Ishikawa (cell line): Measurements from ENCODE around the gene SEMA4A.

Experiments
- CEBPB ChIP-seq: IDR thresholded peaks from 2 replicates; pipeline ENCODE4 v1.6.1; 2012
- CREB1 ChIP-seq: IDR thresholded peaks from 2 replicates; pipeline ENCODE4 v1.6.1; 2012; ENCODE audit warnings: low read depth
- EGR1 ChIP-seq: IDR thresholded peaks from 2 replicates; pipeline ENCODE4 v1.6.1; 2012
- EP300 ChIP-seq: IDR thresholded peaks from 2 replicates; pipeline ENCODE4 v1.6.1; 2012; ENCODE audit warnings: borderline replicate concordance
- FOXM1 ChIP-seq: IDR thresholded peaks from 2 replicates; pipeline ENCODE4 v1.6.1; 2012; ENCODE audit warnings: low read depth, borderline replicate concordance
- NFIC ChIP-seq: IDR thresholded peaks from 2 replicates; pipeline ENCODE4 v1.6.1; 2012
- RAD21 ChIP-seq: IDR thresholded peaks from 2 replicates; pipeline ENCODE4 v1.6.1; 2012; ENCODE audit warnings: low read depth
- REST ChIP-seq: IDR thresholded peaks from 2 replicates; pipeline ENCODE4 v1.6.1; 2012; ENCODE audit warnings: low read depth, mild to moderate bottlenecking
- TAF1 ChIP-seq: IDR thresholded peaks from 2 replicates; pipeline ENCODE4 v1.6.1; 2012; ENCODE audit warnings: low read depth, mild to moderate bottlenecking
- TCF12 ChIP-seq: IDR thresholded peaks from 2 replicates; pipeline ENCODE4 v1.6.1; 2012; ENCODE audit warnings: low read depth
- TEAD4 ChIP-seq: IDR thresholded peaks from 2 replicates; pipeline ENCODE4 v1.6.1; 2012
- USF1 ChIP-seq: IDR thresholded peaks from 2 replicates; pipeline ENCODE4 v1.6.1; 2012
- YY1 ChIP-seq: IDR thresholded peaks from 2 replicates; pipeline ENCODE4 v1.6.1; 2012; ENCODE audit warnings: low read depth
- ZBTB7A ChIP-seq: IDR thresholded peaks from 2 replicates; pipeline ENCODE4 v1.6.1; 2012; ENCODE audit warnings: low read depth

SEMA4A gene

GRCh38 chr1:156193488-156194299 is 40.3 kb downstream of the SEMA4A start, which contains the start of gene SLC25A44:
Gene SLC25A44, plus strand, starts transcription at chr1:156194104. Its CDS starts 5,744 bp downstream, at chr1:156199848.
- TF ChIP-seq REST (no peak), FOXM1 (peak; percentile 54; the same call in 1 of the 2 replicates), YY1 (peak; percentile 98), TAF1 (peak; percentile 81), NFIC (no peak), CREB1 (peak; percentile 48), USF1 (0 out of 2 replicates have a peak, but pooled peaks have one; percentile 24), EP300 (no peak), EGR1 (peak; percentile 21; the same call in 1 of the 2 replicates), CEBPB (no peak)

GRCh38 chr1:156194300-156194652 is 40.9 kb downstream of the SEMA4A start:
- TF ChIP-seq TAF1: no peak
- TF ChIP-seq USF1: peak; percentile 66
- no peak for TF ChIP-seq TCF12
- no peak for TF ChIP-seq ZBTB7A
- TF ChIP-seq TEAD4: no peak
- TF ChIP-seq REST: no peak

- TF ChIP-seq NFIC (no peak), TEAD4 (no peak), ZBTB7A (no peak), YY1 (no peak), TCF12 (no peak), REST (no peak), USF1 (no peak), TAF1 (no peak), EP300 (no peak)
Measured at GRCh38 chr1:156195853-156196252, 42.5 kb downstream of the SEMA4A start.

GRCh38 chr1:156196445-156196844 is 43.1 kb downstream of the SEMA4A start:
- no peak for TF ChIP-seq YY1
- TF ChIP-seq ZBTB7A: no peak
- no peak for TF ChIP-seq TAF1
- no peak for TF ChIP-seq EGR1
- TF ChIP-seq USF1: no peak
- TF ChIP-seq TCF12: no peak
- TF ChIP-seq CEBPB: no peak
- TF ChIP-seq RAD21: no peak
- TF ChIP-seq EP300: no peak
- TF ChIP-seq REST: no peak
- TF ChIP-seq TEAD4: no peak
- TF ChIP-seq FOXM1: no peak
- no peak for TF ChIP-seq CREB1
